Stimulated activated CD8-positive, alpha-beta memory T cell treated with anti-CD3 and anti-CD28 coated beads, Interleukin-12 subunit alpha, Interleukin-12 subunit beta, amount 100 ng/mL, for 4 hours (primary cell): ENCODE results near the gene TGM3.

Source experiments
- DNase-seq: peaks from one replicate; pipeline ENCODE4 v3.0.0-alpha.2; 2020; ENCODE audit warnings: low read depth

The TGM3 gene

GRCh38 chr20:2285613-2286012, 10.2 kb upstream of the TGM3 start:
- DNase-seq: no peak

- DNase-seq: no peak
These were observed 8.3 kb upstream of the TGM3 start for GRCh38 chr20:2287504-2287903.

GRCh38 chr20:2289475-2289874, 6.3 kb upstream of the TGM3 start:
- DNase-seq: no peak

GRCh38 chr20:2290486-2290885, 5.3 kb upstream of the TGM3 start:
- no peak for DNase-seq

- no peak for DNase-seq
These were observed 3.2 kb upstream of the TGM3 start for GRCh38 chr20:2292416-2293110.

GRCh38 chr20:2293486-2293885, 2.3 kb upstream of the TGM3 start:
- no peak for DNase-seq

GRCh38 chr20:2293971-2294370, 1.8 kb upstream of the TGM3 start:
- no peak for DNase-seq

GRCh38 chr20:2295286-2295685, 515 bp upstream of the TGM3 start:
- no peak for DNase-seq

- no peak for DNase-seq
These were observed 939 bp downstream of the TGM3 start for GRCh38 chr20:2296524-2297356.

- no peak for DNase-seq
These were observed 1.5 kb downstream of the TGM3 start for GRCh38 chr20:2297357-2297728.

- no peak for DNase-seq
These were observed 2.3 kb downstream of the TGM3 start for GRCh38 chr20:2298116-2298515.

GRCh38 chr20:2298701-2299100, 2.9 kb downstream of the TGM3 start:
- no peak for DNase-seq

GRCh38 chr20:2299301-2299700, 3.5 kb downstream of the TGM3 start:
- no peak for DNase-seq

GRCh38 chr20:2300002-2300401, 4.2 kb downstream of the TGM3 start:
- no peak for DNase-seq

- no peak for DNase-seq
These were observed 4.6 kb downstream of the TGM3 start for GRCh38 chr20:2300420-2300819.

- no peak for DNase-seq
These were observed 5.4 kb downstream of the TGM3 start for GRCh38 chr20:2301164-2301622.

GRCh38 chr20:2302384-2303060, 6.7 kb downstream of the TGM3 start:
- DNase-seq: no peak

- DNase-seq: no peak
These were observed 7.9 kb downstream of the TGM3 start for GRCh38 chr20:2303673-2304072.

- no peak for DNase-seq
These were observed 8.4 kb downstream of the TGM3 start for GRCh38 chr20:2304180-2304579.

GRCh38 chr20:2305029-2305428, 9.2 kb downstream of the TGM3 start:
- DNase-seq: no peak

GRCh38 chr20:2305479-2305878, 9.7 kb downstream of the TGM3 start:
- no peak for DNase-seq

GRCh38 chr20:2305946-2306345, 10.1 kb downstream of the TGM3 start:
- no peak for DNase-seq

GRCh38 chr20:2307136-2307535, 11.3 kb downstream of the TGM3 start:
- DNase-seq: no peak
